AG04450 (cell line): ENCODE results near the gene SLC17A9. TPM values are rescaled to one million over a fixed set of nuclear protein-coding genes. Genes with fewer than 3 reads are reported as not detected.

Experiments
- CTCF ChIA-PET: fragments of 300-600, 350-600 bp; formaldehyde crosslinking; extraction: SDS; loops from one replicate; lab custom pipeline; 2022; ENCODE audit warnings: antibody characterized with exemption, inconsistent platforms; lab: Charles Lee
- POLR2A ChIA-PET: fragments of 350-600 bp; formaldehyde crosslinking; extraction: SDS; loops from one replicate; lab custom pipeline; 2021; ENCODE audit warnings: antibody characterized with exemption, inconsistent platforms; lab: Yijun Ruan, JAX
- DNase-seq: peaks from one replicate; pipeline ENCODE4 v3.0.0-alpha.2; 2011; ENCODE audit warnings: low read depth, low spot score
- H3K27ac ChIP-seq: one replicate; pipeline ENCODE4 v1.5.1; 2012; ENCODE audit warnings: low read depth, low read length, control low read depth
- H3K27me3 ChIP-seq: one replicate; pipeline ENCODE4 v1.6.0; 2012; ENCODE audit warnings: low read length; ENCODE audit not compliant: control insufficient read depth, insufficient read depth
- H3K4me3 ChIP-seq: 2 replicates; pipeline ENCODE4 v1.5.1; 2011; ENCODE audit warnings: mild to moderate bottlenecking, low read depth, low read length, control low read depth
- H3K9me3 ChIP-seq: 2 replicates; pipeline ENCODE4 v1.5.1; 2012; ENCODE audit warnings: low read length; ENCODE audit not compliant: control insufficient read depth, insufficient read depth
- CTCF ChIP-seq: IDR thresholded peaks from 2 replicates; pipeline ENCODE4 v1.5.1; 2011; ENCODE audit warnings: low read depth, low read length, control low read depth, inconsistent platforms
- polyA plus RNA-seq: library from polyadenylated mRNA; depleted of rRNA; stranded (reverse); fragments of >200 nt; gene quantifications from 2 replicates; pipeline ENCODE4 v1.2.3, GENCODE V29; 2011

The SLC17A9 gene
- polyA plus RNA-seq, 1 experiment = 2.2 TPM

- no peak for TF ChIP-seq CTCF
- Histone ChIP-seq H3K9me3 (no peaks in the 10 kb centered on the region; the same call in 1 of the 2 replicates), H3K4me3 (no peak overlapping the region), H3K27me3 (no peaks in the 10 kb centered on the region), H3K27ac (no peak overlapping the region)
- no peak for DNase-seq
- CTCF ChIA-PET = no interaction called here
- POLR2A ChIA-PET = no interaction called here
Measured at GRCh38 chr20:62931464-62931863, 21.0 kb upstream of the SLC17A9 start.

GRCh38 chr20:62933966-62934365, 18.5 kb upstream of the SLC17A9 start:
- no peak for TF ChIP-seq CTCF
- POLR2A ChIA-PET = interaction anchor here (1.6 kb wide), 1 partner anchor 31 kb away, joined by 6 read pairs; no protein-coding TSS in a partner anchor
- H3K27me3 ChIP-seq = no peaks in the 10 kb centered on the region
- peaks cover 3% of the 10 kb centered on the region; the same call in 1 of the 2 replicates for H3K9me3 ChIP-seq
- no peak overlapping the region for H3K4me3 ChIP-seq
- CTCF ChIA-PET = interaction anchor here (1.0 to 2.4 kb wide), 2 partner anchors 33 to 39 kb away, joined by 6 to 10 read pairs; no protein-coding TSS in a partner anchor
- no peak for DNase-seq
- no peak overlapping the region for H3K27ac ChIP-seq

- ChIA-PET POLR2A (interaction anchor here (0.7 to 1.6 kb wide), 2 partner anchors 32 to 68 kb away, joined by 6 read pairs; no protein-coding TSS in a partner anchor), CTCF (interaction anchor here (0.9 to 2.4 kb wide), 6 partner anchors 8 to 295 kb away, joined by 3 to 11 read pairs (median 5); no protein-coding TSS in a partner anchor)
- Histone ChIP-seq H3K9me3 (peaks cover 3% of the 10 kb centered on the region; the same call in 1 of the 2 replicates), H3K27ac (no peak overlapping the region), H3K27me3 (no peaks in the 10 kb centered on the region), H3K4me3 (no peak overlapping the region)
- no peak for DNase-seq
- TF ChIP-seq CTCF = no peak
Measured at GRCh38 chr20:62935204-62935967, 17.1 kb upstream of the SLC17A9 start.

GRCh38 chr20:62935968-62936585, 16.4 kb upstream of the SLC17A9 start:
- DNase-seq = no peak
- no peaks in the 10 kb centered on the region for H3K27me3 ChIP-seq
- no peak for TF ChIP-seq CTCF
- CTCF ChIA-PET = interaction anchor here (1.3 to 2.4 kb wide), 3 partner anchors 9 to 37 kb away, joined by 3 to 10 read pairs (median 7); no protein-coding TSS in a partner anchor
- H3K4me3 ChIP-seq = peak overlapping the region; percentile 95
- POLR2A ChIA-PET = no interaction called here
- peak overlapping the region; percentile 39 for H3K27ac ChIP-seq
- peaks cover 3% of the 10 kb centered on the region; the same call in 1 of the 2 replicates for H3K9me3 ChIP-seq
